Measurements from ENCODE around the gene CNTN4.

The CNTN4 gene

GRCh38 chr3:2098398-2099027 lies at the start of gene CNTN4:
TSS of gene CNTN4 (plus strand) at chr3:2098866.
- H4K20me1 ChIP-seq (ENCODE audit: insufficient read depth, low read length), result no peaks in the 10 kb centered on the region
- H3K79me2 ChIP-seq (ENCODE audit: insufficient read depth, low read length), result no peaks in the 10 kb centered on the region
- ATAC-seq (ENCODE audit: insufficient read depth, low read depth) (no peak), DNase-seq (no peak)
- H3K4me1 ChIP-seq (ENCODE audit: insufficient read depth, low read length), result no peaks in the 10 kb centered on the region
- H3K27ac ChIP-seq (ENCODE audit: low read length), result no peak within 1 kb of the TSS
- no peaks in the 10 kb centered on the region for H3K36me3 ChIP-seq (ENCODE audit: insufficient read depth, low read length)
- no peak within 1 kb of the TSS for H2AFZ ChIP-seq (ENCODE audit: low read depth, low read length)
- H3K4me2 ChIP-seq (ENCODE audit: insufficient read depth, low read length), result no peak within 1 kb of the TSS
- H3K4me3 ChIP-seq (ENCODE audit: low read depth in 1 of 2, low read length in 2 of 2), result no peak within 1 kb of the TSS
- no peaks in the 10 kb centered on the region for H3K27me3 ChIP-seq (ENCODE audit: insufficient read depth, low read length, poor library complexity)
- TF ChIP-seq EZH2 (IDR thresholded peaks at IDR 0.05; ENCODE audit: borderline replicate concordance, low read depth, low read length, severe bottlenecking), result no peak
- no peak for TF ChIP-seq CTCF (IDR thresholded peaks at IDR 0.05; ENCODE audit: borderline replicate concordance, extremely low read depth, low read length, poor library complexity, severe bottlenecking)
- H3K9me3 ChIP-seq (ENCODE audit: insufficient read depth, low read length, severe bottlenecking), result peaks cover 4% of the 10 kb centered on the region
- no peak within 1 kb of the TSS for H3K9ac ChIP-seq (ENCODE audit: low read depth, low read length)

DNA sequence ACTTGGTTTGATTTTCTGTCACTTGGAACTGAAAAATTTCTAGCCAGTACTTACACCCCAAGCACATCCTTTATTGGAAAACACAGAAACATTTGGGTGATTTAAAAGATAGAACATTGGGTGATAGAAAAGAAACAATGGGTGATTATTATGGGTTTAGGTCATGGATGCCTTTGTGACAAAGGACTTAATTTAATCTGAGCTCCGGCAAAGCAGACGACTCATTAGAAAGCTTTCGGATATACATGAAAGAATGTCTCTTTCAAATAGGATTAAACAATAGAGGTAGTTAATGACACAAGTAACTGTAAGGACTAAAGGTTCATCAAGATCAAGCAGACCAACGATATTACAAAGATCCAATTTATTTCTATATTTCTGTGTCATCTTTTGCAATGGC lies 37.3 kb upstream of the CNTN4 start:
- Histone ChIP-seq H3K9ac (ENCODE audit: low read depth, low read length) (no peak overlapping the region), H3K79me2 (ENCODE audit: insufficient read depth, low read length) (no peaks in the 10 kb centered on the region), H2AFZ (ENCODE audit: low read depth, low read length) (no peak overlapping the region), H4K20me1 (ENCODE audit: insufficient read depth, low read length) (no peaks in the 10 kb centered on the region), H3K4me2 (ENCODE audit: insufficient read depth, low read length) (no peak overlapping the region), H3K9me3 (ENCODE audit: insufficient read depth, low read length, severe bottlenecking) (no peaks in the 10 kb centered on the region), H3K27ac (ENCODE audit: low read length) (no peak overlapping the region), H3K27me3 (ENCODE audit: insufficient read depth, low read length, poor library complexity) (no peaks in the 10 kb centered on the region), H3K4me3 (ENCODE audit: low read depth in 1 of 2, low read length in 2 of 2) (no peak overlapping the region), H3K36me3 (ENCODE audit: insufficient read depth, low read length) (no peaks in the 10 kb centered on the region), H3K4me1 (ENCODE audit: insufficient read depth, low read length) (no peaks in the 10 kb centered on the region)
- TF ChIP-seq EZH2 (IDR thresholded peaks at IDR 0.05; ENCODE audit: borderline replicate concordance, low read depth, low read length, severe bottlenecking) (no peak), CTCF (IDR thresholded peaks at IDR 0.05; ENCODE audit: borderline replicate concordance, extremely low read depth, low read length, poor library complexity, severe bottlenecking) (no peak)
- ATAC-seq (ENCODE audit: insufficient read depth, low read depth) (no peak), DNase-seq (no peak)

DNA sequence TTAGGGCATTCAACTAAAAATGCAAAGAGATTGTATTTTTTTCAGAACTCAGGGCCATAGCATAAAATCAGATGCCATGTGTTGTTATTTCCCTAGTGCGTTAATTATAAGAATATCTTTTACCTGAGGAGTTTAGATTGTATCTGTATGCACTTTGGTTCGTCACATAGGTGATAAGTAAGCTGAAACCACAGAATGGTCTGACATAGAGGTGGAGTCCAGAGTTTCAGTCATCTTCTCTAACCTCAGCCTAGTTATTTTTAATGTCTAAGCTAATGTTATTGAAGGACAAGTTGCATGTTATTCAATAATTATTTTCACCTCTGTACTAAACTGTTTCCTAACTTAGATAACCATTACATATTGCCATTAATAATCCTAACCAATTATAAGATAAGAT lies 27.1 kb upstream of the CNTN4 start:
- Histone ChIP-seq H3K4me3 (ENCODE audit: low read depth in 1 of 2, low read length in 2 of 2) (no peak overlapping the region), H3K4me2 (ENCODE audit: insufficient read depth, low read length) (no peak overlapping the region), H3K27me3 (ENCODE audit: insufficient read depth, low read length, poor library complexity) (no peaks in the 10 kb centered on the region), H2AFZ (ENCODE audit: low read depth, low read length) (no peak overlapping the region), H3K36me3 (ENCODE audit: insufficient read depth, low read length) (no peaks in the 10 kb centered on the region), H3K27ac (ENCODE audit: low read length) (no peak overlapping the region), H3K4me1 (ENCODE audit: insufficient read depth, low read length) (no peaks in the 10 kb centered on the region), H3K9me3 (ENCODE audit: insufficient read depth, low read length, severe bottlenecking) (no peaks in the 10 kb centered on the region), H3K79me2 (ENCODE audit: insufficient read depth, low read length) (no peaks in the 10 kb centered on the region), H3K9ac (ENCODE audit: low read depth, low read length) (no peak overlapping the region), H4K20me1 (ENCODE audit: insufficient read depth, low read length) (no peaks in the 10 kb centered on the region)
- ATAC-seq (ENCODE audit: insufficient read depth, low read depth) (no peak), DNase-seq (no peak)
- TF ChIP-seq CTCF (IDR thresholded peaks at IDR 0.05; ENCODE audit: borderline replicate concordance, extremely low read depth, low read length, poor library complexity, severe bottlenecking), result no peak
- TF ChIP-seq EZH2 (IDR thresholded peaks at IDR 0.05; ENCODE audit: borderline replicate concordance, low read depth, low read length, severe bottlenecking), result no peak

Measured in DND-41 (cell line).